GM12891 (cell line): ENCODE results near the gene MRPL20.

Experiments
- DNase-seq: peaks from one replicate; pipeline ENCODE4 v3.0.0; 2011; ENCODE audit warnings: low spot score; ENCODE audit not compliant: insufficient read length
- FAIRE-seq: peaks from 2 replicates; lab custom pipeline; 2011; peaks lifted over from hg19 to GRCh38; lab: Jason Lieb, UNC
- PAX5 ChIP-seq: IDR thresholded peaks from 2 replicates; pipeline ENCODE4 v1.6.1; 2011; ENCODE audit warnings: low read length, moderate library complexity, mild to moderate bottlenecking; ENCODE audit not compliant: insufficient read depth, severe bottlenecking
- POLR2A ChIP-seq: IDR thresholded peaks from 2 replicates; pipeline ENCODE4 v1.6.1; 2011; ENCODE audit warnings: low read depth, low read length, control low read depth
- POLR2AphosphoS5 ChIP-seq: IDR thresholded peaks from 2 replicates; pipeline ENCODE4 v1.6.1; 2011; ENCODE audit warnings: low read depth, low read length, control low read depth
- POU2F2 ChIP-seq: IDR thresholded peaks from 2 replicates; pipeline ENCODE4 v1.6.1; 2011; ENCODE audit warnings: low read depth, mild to moderate bottlenecking, control low read depth, low read length, moderate library complexity
- SPI1 ChIP-seq: IDR thresholded peaks from 2 replicates; pipeline ENCODE4 v1.6.1; 2011; ENCODE audit warnings: low read depth, low read length, control low read depth
- TAF1 ChIP-seq: IDR thresholded peaks from 2 replicates; pipeline ENCODE4 v1.6.1; 2011; ENCODE audit warnings: low read depth, low read length, control low read depth

The MRPL20 gene

DNA sequence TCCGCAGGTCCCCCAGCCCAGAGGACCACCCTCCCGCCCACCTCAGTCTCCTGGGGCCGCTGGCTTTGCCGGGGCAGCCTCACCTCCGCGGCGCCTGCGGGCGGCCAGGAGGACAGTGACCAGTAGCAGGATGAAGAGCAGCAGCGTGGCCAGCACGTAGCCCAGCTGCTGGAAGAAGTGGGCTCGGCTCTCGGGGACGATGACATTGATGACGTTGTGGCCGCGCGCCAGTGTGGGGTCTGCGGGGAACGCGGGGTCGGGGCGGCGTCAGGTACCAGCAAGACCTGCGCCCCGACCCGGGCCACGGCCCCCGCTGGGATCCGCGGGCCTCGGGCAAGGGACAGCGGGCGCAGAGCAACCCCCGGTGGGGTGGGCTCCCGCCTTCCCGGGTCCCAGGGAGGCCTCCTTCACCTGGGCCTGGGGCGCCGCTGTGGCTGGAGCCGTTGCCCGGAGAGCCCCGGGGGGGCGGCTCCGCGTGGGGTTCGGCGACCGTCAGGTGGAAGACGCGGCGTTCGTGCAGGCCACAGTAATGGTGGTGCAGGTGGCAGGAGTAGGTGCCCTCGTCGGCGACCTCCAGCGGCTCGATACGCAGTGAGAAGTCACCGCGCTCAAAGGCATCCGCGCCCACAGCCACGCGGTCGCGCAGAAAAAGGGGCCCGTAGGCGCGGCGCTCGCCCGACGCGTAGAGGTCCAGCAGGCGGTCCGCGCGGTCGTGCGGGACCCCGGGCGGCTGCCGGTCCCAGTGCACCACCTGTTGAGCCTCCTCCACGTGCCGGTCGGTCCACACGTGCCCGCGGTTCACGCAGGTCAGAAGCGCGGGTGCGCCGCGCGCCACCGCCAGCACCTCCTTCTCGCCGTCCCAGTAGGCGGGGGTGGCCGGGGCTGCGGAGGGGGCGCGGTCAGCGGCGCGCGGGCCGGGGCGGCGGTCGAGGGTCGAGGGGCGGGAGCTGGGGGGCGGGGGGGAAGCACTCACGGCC lies 52.5 kb downstream of the MRPL20 start:
- TF ChIP-seq PAX5 (no peak), POLR2A (no peak), TAF1 (no peak), SPI1 (no peak), POU2F2 (no peak), POLR2AphosphoS5 (no peak)
- DNase-seq (no peak), FAIRE-seq (no peak)

DNA sequence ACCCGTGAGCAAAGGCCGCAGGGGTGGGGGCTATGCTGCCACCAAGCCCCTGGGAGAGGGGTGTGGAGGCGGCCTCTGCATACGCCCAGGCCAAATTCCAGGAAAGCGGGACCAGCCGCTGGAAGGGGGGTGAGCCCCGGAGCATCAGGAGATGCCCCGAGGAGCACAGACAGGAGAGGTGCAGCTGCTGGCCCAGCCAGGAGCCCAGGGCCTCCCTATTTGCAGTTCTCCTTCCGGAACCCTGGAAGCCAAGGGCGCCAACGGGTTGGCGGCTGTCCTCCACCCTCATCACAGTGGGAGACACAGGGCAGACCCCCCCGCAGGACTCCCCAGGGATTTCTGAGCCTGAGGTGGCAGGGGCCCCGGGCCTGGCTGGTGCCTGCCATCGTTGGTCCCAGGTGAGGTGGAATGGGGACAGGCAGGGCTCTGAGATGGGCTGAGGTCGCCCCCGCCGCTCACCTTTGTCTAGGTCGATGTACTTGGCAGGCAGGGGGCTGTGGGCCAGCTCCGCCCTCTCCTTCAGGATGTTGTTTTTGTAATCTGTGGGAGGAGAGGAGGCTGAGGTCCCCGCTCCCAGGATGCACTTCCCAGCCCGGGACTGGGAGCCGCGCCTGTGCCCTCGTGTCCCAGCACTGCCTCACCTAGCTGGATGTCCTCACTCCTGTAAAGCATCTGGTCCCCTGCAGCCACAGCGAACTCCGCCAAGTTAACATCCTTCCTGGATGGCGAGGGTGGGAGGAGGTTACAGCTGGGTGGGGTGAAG lies 53.5 kb downstream of the MRPL20 start:
- TF ChIP-seq POU2F2 (no peak), SPI1 (no peak), TAF1 (no peak), PAX5 (no peak), POLR2AphosphoS5 (no peak), POLR2A (no peak)
- no peak for DNase-seq
- FAIRE-seq, result no peak

DNA sequence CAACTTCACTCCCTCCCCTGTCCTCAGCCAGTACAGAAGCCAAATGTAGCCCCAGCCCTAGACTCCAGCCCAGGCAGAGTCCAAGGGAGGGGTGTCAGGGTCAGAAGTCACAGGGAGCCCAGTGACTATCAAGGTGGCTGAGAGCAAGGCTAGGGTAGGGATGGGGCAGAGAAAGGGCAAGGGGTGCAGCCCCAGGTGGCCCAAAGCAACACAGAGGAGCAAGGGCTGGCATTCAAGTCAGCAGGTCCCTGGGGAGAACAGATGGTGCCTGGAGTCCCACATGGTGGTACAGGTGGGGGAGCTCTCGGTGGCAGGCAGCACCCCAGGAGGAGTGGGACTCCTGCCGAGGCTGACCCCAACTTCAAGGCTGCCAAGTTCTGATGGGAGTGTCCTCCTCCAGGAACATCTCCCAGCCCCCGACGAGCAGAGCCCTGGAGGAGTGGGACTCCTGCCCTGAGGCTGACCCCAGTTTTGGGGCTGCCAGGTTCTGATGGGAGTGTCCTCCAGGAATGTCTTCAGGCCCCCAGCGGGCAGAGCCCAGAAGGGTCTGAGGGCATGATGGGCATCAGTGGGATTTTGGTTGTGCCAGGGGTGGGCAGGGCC lies 54.2 kb downstream of the MRPL20 start:
- DNase-seq (no peak), FAIRE-seq (no peak)
- TF ChIP-seq POLR2A (no peak), TAF1 (no peak), POLR2AphosphoS5 (no peak), POU2F2 (no peak), SPI1 (no peak), PAX5 (no peak)
